HS-27A (cell line): ENCODE results near the gene KRT16.
"Not testable (repeated sequence)": the region's sequence is repeated elsewhere in the genome, so short reads cannot be mapped to it uniquely, and the experiment has no call there.

ENCODE experiments used
- DNase-seq: peaks from one replicate; pipeline ENCODE4 v3.0.0-alpha.2; 2012; ENCODE audit warnings: low read depth, missing footprints

Gene KRT16

DNA sequence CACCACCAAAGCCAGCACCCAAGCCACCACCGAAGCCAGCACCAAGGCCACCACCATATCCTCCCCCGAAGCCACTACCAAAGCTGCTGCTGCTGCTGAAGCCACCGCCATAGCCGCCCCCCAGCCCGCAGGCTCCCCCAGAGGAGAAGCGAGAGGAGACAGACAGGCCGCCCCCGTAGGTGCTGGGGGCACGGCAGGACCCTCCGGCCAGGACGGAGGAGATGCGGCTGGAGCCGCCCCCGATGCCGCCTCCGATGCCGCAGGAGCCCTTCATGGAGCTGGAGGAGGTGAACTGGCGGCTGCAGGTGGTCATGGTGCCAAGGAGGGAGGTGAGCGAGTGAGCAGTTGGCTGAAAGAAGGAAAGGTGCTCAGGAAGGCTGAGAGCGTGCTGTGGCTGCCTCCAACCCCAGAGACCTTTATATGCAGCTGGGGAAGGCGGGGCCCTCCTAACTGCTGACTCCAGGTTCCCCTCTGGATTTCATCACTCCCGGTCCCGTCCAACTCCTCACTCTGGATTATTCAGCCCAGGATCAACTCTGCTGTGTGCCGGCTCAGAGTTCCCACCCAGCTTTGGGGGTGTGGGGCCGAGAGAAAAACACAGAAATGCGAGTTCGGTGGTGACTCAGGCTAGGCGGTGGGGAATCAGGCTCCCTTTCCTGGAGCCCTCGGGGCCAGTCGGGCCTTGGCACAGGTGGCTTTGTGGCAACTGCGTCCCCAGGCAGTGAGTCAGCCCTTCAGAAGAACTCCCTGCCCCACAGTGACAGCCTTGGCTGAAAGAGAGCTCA, at the start of gene KRT16:
Gene KRT16 (minus strand): TSS at position 392 of the 785 bp plus-strand sequence. CDS start 79 bp downstream, at position 313.
- DNase-seq: not testable (repeated sequence)

DNA sequence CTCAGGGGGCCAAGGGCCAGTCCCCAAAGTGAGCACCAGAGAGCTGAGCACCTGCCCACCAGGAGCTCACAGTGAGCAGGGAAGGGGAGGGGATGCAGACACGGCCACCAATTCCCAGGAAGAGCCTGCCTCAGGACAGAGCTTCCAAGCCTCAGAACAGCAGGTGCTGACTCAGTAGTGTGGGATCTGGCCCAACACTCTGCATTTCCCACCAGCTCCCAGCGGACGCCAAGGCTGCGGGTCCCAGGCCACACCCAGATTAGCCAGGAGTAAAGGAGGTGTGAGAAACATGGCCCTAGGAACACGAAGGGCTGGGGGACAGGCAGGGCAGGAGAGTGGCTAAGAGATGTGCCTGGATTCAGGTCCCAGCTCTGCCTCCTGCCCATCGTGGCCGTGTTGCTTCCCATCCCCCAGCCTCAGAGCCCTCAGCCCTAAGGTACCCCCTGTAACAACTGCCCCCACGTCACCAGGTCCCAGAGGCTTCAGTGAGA, 47.7 kb upstream of the KRT16 start:
- no peak for DNase-seq

DNA sequence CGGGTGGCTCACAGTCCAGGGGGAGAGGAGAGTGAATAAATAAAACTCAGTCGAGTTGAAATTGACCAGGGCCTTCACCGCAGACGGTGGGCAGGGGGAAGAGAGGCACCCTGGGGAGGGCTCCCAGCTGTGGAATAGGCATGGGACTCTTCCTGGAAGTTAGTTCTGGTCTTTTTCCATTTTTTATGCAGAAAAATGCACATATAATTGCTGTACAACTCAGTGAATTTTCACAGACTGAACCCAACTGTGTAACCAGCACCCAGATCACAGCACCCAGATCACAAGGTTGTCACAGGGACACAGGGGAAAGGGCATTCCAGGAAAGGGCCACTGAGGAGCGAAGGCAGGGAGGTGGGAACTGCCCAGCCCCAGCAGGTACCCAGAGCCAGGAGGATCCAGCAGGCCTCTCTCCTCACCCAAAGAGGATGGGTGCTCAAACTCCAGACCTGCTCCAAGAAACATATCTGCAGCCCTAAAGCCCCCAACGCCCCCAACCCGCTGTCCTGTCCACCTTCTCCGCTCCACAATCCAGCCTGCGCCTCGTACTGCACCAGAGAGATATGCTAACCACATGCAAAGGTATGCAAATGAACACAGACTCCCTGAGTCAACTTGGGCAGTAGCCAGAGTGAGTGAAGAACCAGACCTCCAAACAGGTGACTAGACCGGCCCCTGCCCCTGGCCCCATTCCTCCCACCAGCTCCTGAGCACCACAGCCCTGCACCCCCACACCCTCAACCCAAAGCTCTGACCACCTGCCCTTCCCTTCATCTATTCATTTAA, 47.1 kb upstream of the KRT16 start:
- DNase-seq: no peak

DNA sequence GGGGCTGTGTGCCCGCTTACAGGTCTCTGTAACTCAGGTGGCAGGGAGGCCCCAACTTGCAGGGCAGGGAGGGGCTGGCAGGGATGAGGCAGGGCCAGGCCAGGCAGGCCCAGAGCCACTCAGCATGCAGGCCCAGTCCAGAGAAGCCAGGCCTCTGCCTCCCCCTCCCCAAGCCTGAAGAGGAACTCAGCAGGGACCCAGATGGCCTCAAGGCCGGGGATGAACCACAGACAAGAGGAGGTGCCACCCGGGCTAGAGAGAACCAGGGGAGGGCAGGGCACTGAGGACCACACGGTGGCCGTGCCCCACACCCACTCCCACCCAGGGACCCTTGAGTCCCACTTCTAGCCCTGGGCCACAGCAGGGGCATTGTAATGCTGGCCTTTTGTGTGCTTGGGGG, 46.3 kb upstream of the KRT16 start:
- no peak for DNase-seq

DNA sequence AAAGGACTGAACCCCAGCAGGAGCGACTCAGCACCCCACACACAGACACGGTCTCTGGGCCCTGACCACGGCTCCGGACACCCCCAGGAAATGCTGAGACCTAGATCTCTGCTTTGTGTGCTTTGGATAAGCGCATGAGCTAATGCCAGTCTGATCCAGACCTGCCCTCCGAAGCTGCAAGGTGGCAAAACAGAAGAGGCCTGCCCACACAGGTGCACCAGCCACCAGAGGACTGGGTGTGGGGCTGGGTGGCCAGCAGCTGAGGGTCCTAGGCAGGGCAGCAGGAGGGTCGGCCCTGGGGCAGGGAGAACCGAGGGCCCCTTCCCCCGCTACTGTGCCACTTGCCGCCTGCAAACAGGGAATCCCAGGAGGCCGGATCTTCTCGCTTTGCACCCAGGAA, 45.4 kb upstream of the KRT16 start:
- no peak for DNase-seq

DNA sequence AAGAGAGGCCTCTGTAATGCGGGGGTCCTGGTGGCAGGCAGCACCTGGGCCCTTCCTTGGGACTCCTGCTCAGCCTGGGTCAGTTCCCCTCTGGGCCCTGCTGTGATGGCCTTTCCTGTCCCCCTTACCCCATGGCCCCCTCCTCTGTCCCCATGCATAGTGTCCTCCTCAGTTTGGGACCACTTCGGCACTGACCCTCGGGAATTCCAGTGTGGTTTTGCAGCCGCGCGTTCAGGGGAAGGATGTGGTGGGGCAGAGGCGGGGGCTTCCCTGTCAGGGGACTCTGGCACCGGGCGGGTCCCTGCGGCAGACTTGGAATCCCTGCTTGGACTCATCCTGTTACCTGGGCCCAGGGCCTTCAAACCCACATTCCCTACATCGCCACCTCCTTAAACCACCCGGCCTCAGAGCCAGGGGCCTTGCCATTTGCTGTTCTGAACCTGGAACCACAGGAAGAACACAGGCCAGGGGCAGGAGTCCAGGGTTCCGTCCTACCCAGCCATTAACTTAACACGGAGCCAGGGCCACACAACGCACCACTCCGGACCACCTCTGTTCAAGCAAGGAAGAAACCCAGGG, 44.7 kb upstream of the KRT16 start:
- DNase-seq: no peak

DNA sequence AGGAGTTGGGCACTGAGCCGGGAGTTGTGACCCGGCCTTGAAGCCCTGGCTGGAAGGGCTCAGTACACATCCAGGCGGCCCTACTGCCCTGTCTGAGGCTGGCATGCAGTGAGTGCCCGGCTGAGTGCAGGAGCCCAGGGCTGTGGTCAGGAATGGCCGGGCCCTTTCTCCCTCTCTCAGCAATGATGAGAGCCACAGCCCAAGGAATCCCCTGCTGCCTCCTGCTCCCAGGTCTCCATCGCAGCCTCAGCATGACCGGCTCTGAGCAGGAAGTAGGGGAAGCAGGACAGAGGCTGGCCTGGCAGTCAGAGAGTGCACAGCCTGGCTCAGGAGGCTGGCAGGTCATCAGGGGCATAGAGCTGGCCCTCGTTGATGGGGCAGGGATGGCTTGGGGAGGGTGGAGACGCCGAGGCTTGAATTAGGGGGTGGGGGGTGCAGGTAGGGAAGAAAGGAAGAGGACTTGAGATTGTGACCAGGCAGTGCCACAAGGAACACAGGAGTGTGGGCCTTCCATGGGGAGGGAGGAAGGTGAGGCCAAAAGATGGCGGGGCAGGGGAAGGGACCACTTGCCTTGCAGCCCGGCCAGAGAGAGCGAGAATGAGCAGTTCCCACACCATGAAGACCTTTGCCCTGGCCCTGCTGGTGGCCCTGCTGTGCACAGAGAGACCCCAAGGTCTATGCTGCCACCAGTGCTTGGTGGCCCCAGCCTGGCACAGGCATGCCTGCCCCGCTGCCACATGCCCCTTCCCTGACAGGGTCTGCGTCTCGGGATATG, 43.9 kb upstream of the KRT16 start:
- no peak for DNase-seq

DNA sequence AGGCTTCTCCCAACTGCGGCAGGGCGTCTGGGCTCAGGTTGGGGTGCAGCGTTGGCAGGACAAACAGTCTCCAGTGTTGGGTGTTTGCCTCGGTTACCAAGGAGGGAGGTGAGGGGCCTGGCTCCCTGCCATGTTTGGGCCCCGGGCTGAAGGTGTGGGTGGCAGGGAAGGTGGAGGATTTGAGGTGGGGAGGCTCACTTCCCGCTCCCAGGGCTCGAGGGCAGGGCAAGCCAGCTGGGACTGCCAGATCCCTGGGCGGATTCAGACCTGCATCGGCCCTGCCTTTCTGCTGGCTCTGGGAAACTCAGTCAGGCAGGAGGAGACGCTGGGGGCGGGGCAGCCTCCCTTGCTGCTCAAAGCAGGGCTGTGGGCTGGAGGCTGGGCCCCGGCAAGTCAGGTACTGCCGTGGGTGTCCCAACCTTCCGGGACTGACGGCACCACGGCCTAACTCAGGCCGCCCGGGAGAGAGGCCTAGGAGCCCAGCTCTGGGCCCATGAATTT, 43.1 kb upstream of the KRT16 start:
- DNase-seq: no peak

DNA sequence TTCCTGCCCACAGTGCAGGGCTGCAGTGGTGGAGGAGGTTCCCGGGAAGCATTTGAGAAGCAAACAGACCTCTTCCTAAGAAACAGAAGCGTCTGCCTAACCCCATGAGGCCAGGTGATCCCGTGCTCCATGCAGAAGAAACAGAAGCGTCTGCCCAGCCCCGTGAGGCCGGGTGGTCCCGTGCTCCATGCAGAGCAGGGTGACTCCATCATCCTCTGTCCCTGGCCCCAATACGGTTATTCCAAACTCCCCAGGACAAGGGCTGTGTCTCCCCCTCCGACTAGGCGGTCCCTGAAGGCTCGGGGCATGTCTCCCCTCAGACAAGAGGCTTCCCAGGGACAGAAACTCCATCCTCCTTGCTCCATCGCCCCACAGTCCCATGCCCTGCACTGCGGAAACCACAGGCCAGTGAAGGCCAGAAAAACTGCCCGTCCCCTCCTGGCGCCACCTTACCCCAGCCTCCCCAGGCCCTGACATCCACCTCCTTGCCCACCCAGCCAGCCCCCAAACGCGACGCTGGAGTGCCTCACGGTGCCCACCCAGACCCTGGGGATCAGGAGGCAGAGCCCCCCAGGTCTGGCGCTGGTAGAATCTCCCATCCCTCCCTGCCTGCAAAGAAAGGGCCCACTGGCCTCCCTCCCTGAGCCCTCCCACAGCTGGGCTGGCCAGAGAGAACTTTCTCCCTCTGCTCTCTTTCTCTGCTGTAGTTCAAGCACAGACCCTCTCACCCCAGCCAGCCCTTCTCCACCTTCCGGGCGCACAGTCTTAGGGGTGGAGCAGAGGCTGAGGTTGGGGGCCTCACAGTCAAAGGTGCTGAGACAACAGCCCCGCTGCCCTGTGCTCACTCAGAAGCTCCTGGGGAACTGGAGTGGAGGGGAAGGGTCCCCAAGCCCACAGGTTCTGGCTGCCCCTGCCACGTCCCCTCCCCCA, 42.4 kb upstream of the KRT16 start:
- DNase-seq: no peak

DNA sequence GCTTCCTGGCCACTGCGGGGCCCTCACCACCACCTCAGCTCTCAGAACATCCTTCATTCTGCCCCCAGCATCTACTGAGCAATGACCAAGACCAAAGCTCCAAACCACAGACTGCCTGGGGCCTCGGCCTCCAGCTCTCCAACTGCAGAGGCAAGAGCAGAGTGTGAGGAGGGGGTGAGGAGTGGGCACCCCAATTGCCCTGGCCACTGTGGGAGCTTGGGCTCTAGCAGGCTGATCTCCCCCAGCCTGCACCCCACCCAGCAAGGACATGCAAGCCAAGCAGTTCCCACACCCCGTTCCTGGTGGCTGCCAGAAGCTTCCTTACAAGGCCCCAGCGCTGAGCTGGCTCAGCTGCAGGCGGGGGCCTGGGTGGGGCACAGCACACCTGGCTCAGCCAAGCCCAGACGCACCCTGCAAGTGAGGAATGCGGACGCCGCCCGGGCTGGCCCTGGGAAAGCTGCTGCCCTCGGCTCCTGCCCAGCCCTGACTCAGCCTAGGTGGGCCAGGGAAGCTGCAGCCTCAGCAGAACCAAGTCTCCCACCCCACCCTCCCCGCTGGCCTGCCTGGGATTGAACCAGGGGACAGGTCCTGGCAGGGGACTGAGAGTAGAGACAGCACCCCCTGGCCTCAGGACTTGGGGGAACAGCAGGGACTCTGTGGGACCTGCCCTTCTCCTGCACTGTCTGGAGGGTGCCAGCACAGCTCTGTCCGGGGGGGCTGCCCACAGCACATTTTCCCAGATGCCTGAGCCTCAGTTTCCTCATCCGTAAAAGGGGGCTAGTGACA, 41.5 kb upstream of the KRT16 start:
- DNase-seq: no peak

DNA sequence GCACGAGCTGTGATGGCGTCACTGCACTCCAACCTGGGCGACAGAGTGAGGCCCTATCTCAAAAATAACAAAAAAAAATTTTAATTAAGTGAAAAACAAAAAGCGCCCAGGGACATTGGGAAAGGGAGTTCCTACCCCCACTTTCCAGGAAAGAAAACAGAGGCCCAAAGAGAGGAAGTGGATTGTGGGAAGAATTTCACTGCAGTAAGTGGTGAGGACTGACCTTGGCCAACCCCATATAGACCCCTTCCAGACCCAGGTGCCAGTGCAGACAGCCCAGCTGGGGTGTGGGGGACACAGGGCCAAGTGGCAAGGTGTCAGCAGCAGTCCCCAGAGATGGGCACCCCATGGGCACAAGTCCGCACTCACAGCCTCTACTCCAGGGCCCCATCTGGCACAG, 40.9 kb upstream of the KRT16 start:
- no peak for DNase-seq

DNA sequence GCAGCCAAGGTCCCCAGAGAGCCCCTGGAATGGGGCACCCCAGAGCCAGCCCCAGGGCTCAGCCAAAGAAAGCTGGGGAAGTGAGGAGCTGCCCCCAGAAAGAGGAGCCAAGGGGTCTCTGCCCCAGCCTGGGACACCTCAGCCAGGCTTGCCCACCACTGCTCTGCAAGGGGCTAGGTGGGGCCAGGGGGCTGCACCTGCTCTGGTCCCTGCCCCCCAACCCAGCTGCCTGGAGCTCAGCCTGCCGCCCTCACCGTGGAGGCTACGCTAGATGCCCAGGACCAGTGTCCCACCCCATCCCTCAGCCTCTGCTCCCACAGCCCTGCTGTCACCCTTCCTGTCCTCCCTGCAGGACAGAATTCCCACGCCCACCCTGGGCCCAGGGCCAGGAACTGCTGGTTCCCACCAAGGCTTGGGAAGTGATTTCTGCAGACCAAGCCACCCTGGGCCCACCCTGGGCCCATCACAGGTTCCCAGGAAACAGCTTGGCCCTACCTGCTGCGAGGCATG, 39.9 kb upstream of the KRT16 start:
- DNase-seq: no peak

DNA sequence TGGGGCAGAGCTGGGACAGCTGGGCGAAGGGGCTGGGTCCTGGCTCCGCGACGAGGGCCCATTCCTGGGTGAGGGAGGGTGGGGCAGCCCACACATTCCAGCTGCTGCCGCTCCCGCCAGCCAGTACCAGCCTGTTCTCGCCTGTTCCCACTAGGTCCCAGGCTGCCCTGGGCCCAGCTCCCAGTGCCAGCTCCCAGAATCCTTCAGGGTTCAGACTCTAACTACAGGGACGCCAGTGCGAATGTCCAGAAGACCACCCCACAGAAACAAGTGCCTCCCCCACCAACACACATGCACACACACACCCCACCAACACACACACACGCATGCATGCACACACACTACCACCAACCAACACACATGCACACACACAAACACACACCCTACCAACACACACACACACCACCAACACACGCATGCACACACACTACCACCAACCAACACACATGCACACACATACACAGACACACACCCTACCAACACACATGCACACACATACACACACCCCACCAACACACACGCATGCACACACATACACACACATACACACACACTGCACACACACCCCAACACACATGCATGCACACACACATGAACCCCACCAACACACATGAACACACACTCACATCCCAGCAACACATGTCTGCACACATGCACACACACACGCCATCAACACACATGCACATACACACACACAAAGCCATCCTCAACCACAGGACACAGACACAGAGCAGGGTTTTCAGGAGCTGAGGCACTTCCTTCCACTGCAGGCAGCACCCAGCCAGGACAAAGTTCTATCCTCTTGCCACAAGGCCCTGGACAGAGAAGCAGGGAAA, 39.3 kb upstream of the KRT16 start:
- no peak for DNase-seq

DNA sequence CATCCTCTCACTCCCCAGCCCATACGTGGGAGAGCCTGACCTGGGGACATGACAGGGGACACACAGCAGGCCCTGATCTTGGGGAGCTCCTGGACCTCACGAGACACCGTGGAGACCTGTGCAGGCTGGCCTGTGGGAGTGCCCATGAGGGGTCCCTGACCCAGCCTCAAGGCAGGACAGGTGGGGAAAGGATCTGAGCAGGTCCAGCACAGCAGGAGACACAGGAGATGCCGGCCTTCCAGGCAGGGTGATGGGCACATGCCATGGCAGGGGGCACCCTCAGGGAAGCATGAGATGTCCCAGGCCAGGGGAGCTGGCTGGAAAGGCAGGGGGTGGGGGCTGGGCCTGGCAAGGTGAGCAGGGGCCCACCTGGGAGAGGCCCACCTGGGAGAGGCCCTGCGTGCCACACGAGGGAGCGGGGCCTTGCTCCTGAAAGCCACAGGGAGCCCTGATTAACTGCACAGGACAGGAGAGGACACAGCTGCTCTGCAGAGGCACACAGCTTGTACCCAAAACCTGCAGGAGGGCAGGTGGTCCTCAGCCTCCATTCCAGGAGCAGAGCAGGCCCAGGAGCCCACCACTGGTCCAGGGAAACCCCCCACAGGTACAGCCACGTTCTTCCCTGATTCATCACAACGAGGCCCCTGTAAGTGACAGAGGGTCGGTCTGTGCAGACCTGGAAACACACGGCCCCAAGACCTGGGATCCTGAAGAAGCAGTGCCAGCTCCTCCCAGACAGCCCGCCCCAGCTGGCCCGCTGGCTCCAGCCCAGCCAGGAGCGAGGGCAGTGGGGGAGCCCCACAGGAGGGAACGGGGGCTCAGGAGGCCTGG, 38.4 kb upstream of the KRT16 start:
- no peak for DNase-seq

DNA sequence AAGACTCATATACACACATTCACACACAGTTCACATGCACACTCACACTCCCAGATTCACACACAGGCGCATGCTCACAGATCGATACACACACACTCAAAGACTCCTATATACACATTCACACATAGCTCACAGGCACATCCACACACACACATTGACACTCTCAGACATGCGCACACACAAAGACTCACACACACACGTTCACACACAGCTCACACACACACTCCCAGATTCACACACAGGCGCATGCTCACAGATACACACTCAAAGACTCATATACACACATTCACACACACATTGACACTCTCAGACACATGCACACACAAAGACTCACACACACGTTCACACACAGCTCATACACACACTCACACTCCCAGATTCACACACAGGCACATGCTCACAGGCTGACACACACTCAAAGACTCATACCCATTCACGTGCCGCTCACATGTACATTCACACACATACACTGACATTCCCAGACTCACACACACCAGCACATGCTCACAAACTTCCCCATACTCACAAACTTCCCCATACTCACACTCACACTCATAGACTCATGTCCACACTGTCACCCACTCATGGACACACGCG, 37.5 kb upstream of the KRT16 start:
- DNase-seq: no peak

DNA sequence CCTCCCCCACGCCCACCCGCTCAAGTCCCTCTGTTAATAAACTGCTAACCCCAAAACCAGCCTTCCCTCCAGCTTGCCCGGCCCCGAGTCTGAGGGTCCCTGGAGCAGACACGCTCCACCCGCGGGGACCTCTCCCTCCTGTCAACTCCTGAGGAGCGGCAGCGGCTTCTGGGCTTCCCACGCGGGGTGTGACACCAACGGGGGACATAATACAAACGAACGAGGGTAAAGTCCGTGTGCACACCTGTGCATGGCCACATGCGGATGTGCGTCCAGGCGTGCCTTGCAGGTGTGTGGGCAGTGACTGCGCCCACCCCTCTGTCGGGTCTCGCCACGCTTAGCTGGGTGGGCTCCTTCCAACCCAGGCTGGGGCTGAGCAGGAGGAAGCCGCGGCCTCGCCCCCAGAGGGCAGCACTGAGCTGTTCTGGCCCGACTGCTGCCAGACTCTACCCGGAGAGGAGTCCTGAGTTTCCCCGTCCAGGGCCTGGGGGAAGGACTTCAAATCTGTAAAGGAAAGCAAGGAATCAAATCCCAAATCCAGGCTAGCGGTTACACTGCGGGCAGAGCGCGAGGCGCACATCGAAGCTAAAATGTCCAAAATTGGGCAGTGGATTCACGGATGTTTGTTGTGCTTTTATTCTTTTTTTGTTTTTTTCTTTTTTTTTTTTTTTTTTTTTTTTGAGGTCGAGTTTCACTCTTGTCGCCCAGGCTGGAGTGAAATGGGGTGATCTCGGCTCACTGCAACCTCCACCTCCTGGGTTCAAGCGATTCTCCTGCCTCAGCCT, 36.0 kb upstream of the KRT16 start:
- DNase-seq: no peak

DNA sequence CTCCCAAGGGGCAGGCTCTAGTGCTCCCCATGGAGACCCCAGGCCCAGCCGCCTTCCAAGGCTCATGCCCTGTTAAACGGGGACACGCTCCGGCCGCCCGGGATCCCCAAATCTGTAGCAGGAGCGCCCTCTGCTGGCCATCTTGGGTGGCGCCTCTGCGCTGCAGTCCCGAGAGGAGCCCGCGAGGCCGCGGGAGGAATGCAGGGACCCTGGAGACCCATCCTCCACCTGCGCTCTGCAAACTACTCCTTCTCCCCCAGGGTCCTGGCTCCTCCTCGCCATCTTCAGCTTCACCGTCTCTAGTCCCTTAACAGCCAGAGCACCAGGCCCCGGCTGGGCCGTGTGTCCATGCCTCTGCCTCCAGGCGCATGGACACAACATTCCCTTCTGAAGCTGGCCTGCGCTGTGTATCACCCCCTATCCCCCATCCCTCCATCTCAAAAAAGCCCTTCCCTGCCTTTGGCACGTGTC, 35.4 kb upstream of the KRT16 start:
- DNase-seq: no peak
